ENCODE data around the gene ALG12. TPM values are rescaled to one million over a fixed set of nuclear protein-coding genes. Genes with fewer than 3 reads are reported as not detected.

The ALG12 gene
- total RNA-seq, 1 donor from 2014 or later, result 18.7 TPM

DNA sequence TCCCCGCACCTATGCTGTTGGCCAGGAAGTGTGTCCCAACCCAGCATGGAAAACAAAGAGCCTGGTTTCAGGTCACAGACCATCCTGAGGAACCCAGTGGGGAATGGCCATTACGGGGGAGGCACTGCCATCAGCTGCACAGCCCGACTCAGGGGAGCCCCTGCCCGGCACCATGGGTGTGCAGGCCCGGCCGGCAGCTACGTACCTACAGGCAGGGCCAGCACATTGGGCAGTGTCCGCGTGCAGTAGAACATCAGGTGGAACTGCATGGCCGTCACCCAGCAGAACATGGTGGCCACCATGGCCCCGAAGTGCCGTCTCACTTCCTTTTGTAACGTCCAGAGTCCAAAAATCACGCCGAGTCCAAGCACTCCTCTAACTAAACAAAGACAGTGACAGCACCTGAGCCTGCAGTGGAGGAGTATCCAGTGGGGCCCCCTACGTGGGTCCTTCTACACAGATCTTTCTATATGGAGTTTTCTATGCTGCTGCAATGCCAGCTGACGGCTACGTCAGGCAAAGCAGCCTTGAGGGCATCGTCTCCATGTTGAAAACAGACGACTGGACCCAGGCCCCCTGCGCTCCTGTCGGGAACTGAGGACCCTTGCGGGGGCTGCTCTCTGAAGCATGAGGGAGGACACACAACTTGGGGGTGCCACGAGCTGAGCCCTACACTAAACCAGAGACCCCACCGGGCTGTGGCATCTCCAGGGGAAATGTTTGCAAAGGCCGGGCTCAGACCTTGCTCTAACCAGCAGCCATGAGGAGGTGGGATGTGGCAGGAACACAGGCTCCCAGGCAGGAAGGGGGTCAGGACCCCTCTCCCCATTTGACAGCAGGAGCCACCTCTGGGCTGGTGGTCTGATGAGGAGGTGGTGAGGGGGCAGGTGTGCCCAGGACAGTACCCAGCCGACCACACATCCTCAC lies 7.7 kb downstream of the ALG12 start:
- peaks cover 18% of the 10 kb centered on the region for H3K36me3 ChIP-seq (ENCODE audit: control insufficient read depth, insufficient read depth, low read length)
- FAIRE-seq, result no peak

DNA sequence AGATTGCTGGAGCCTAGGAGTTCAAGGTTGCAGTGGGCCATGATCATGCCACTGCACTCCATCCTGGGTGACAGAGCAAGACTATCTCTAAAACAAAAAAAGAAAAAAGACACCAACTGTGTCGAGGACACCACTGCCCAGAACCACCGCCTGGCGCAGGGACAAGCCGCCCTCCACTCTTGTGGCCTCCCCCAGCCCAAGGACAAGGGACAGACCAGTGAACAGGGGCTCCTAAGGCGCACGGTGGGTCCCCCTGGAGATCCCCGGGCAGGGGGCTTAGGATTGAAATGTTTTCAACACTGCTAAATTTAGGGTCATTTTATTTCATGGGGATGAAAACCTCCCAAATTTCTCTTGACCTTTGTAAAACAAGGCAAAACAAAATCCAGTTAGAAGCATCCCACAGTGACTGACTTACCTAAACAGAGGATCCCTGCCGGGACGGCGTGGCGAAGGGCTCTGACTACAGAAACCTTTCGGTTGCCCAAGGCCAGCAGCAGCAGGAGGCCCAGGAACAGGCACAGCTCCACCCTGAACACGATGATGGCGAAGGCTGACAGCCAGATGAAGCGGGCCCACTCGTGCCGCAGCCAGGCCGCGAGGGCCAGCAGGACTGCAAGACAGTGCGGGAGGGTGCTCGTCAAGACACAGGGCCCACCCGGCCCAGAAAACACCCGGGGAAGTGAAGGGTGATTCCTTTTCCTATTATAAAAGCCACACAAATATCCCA lies 8.6 kb downstream of the ALG12 start:
- FAIRE-seq, result no peak
- no peak overlapping the region for H3K4me3 ChIP-seq (ENCODE audit: low read depth, low read length)
- TF ChIP-seq, protein P1, sequence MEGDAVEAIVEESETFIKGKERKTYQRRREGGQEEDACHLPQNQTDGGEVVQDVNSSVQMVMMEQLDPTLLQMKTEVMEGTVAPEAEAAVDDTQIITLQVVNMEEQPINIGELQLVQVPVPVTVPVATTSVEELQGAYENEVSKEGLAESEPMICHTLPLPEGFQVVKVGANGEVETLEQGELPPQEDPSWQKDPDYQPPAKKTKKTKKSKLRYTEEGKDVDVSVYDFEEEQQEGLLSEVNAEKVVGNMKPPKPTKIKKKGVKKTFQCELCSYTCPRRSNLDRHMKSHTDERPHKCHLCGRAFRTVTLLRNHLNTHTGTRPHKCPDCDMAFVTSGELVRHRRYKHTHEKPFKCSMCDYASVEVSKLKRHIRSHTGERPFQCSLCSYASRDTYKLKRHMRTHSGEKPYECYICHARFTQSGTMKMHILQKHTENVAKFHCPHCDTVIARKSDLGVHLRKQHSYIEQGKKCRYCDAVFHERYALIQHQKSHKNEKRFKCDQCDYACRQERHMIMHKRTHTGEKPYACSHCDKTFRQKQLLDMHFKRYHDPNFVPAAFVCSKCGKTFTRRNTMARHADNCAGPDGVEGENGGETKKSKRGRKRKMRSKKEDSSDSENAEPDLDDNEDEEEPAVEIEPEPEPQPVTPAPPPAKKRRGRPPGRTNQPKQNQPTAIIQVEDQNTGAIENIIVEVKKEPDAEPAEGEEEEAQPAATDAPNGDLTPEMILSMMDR (IDR thresholded peaks at IDR 0.05; ENCODE audit: insufficient read depth, low read length, severe bottlenecking), result no peak
- DNase-seq (ENCODE audit: low read depth), result no peak
- H3K36me3 ChIP-seq (ENCODE audit: control insufficient read depth, insufficient read depth, low read length), result peaks cover 18% of the 10 kb centered on the region
- H3K27me3 ChIP-seq (ENCODE audit: control insufficient read depth, insufficient read depth, low read length), result no peaks in the 10 kb centered on the region

More for the DNA sequence above, 7.7 kb downstream of the ALG12 start:
- no peak overlapping the region for H3K4me3 ChIP-seq (ENCODE audit: low read depth, low read length)
- DNase-seq (ENCODE audit: low read depth), result no peak
- H3K27me3 ChIP-seq (ENCODE audit: control insufficient read depth, insufficient read depth, low read length), result no peaks in the 10 kb centered on the region
- TF ChIP-seq, protein P1 (IDR thresholded peaks at IDR 0.05; ENCODE audit: insufficient read depth, low read length, severe bottlenecking), result no peak

DNA sequence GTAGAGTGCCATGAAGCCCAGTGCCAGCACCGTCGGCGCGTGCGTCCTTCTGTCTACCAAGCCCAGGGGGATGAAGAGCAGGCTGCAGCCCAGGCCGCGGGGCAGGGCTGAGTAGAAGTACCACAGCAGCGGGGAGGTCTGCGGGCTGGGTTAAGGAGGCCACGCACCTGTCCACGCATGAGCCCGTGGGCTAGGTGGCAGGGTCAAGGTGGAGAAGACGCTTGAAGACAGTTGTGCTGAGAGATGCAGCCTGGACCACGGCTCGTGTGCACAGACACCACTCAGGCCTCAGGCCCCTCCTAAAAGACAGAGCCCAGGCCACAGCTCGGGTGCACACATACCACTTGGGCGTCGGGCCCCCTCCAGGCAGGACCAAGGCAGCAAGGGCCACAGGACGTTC lies 10.4 kb downstream of the ALG12 start:
- peaks cover 20% of the 10 kb centered on the region for H3K36me3 ChIP-seq (ENCODE audit: control insufficient read depth, insufficient read depth, low read length)
- DNase-seq (ENCODE audit: low read depth), result no peak
- TF ChIP-seq, protein P1 (IDR thresholded peaks at IDR 0.05; ENCODE audit: insufficient read depth, low read length, severe bottlenecking), result no peak
- H3K27me3 ChIP-seq (ENCODE audit: control insufficient read depth, insufficient read depth, low read length), result no peaks in the 10 kb centered on the region
- no peak overlapping the region for H3K4me3 ChIP-seq (ENCODE audit: low read depth, low read length)
- FAIRE-seq, result no peak

DNA sequence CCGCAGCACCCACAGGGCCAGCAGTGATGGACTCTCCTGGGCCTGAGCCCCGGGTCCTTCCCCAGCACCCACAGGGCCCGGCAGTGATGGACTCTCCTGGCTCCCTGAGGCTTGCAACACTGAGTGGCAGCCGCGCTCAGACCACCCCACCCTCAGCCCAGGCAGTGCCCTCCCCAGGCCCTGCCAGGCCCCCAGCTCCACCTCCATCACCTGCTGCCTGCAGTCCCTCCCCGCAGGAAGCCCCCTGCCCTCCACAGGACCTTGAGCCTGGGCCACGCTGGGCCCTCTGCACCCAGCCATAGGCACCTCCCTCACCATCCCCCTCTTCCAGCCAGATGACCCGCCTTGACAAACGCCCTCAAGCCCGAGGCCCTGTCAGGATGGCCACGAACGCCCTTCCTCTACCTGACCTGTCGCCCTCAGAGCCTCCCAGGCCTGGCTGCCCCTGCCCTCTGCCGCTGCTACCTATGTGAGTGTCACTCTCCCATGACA lies 11.4 kb downstream of the ALG12 start:
- FAIRE-seq, result no peak
- TF ChIP-seq, protein P1 (IDR thresholded peaks at IDR 0.05; ENCODE audit: insufficient read depth, low read length, severe bottlenecking), result no peak

DNA sequence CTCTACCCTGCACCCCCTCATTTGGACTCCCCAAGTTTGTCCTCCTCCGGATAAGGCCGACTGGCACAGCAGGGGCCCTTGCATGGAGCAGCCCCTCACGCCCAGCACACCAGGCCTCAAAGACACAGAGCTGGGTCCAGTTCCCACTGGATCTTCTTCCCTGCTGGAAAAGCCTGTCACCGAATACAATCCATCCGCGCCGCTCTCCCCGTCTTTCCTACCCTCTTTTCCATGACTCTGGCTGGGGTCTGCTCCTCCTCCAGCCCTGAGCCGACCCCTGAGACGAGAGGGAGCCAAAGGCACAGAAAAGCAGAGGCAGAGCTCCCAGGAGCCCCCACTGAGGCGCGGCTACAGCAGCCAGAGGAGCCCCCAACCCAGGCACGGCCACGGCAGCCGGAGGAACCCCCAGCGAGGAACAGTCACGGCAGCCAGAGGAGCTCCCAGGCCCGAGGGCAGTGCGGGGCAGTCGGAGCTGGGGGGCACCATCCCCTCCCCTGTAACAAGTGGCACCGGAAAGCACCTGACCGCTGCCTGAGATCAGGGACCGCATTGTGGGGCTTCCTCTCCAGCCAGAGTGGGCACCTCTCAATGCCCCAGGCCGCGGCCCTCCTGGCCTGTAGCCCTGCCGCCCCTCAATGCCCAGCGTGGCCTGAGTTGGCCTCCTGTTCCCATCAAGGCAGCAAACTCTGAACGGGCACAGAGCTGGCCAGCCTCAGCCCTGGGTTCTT lies 12.0 kb downstream of the ALG12 start:
- no peak for FAIRE-seq
- Histone ChIP-seq H3K4me3 (ENCODE audit: low read depth, low read length) (no peak overlapping the region), H3K36me3 (ENCODE audit: control insufficient read depth, insufficient read depth, low read length) (peaks cover 17% of the 10 kb centered on the region), H3K27me3 (ENCODE audit: control insufficient read depth, insufficient read depth, low read length) (no peaks in the 10 kb centered on the region)
- no peak for DNase-seq (ENCODE audit: low read depth)
- TF ChIP-seq, protein P1 (IDR thresholded peaks at IDR 0.05; ENCODE audit: insufficient read depth, low read length, severe bottlenecking), result no peak

More for the DNA sequence above, 11.4 kb downstream of the ALG12 start:
- Histone ChIP-seq H3K27me3 (ENCODE audit: control insufficient read depth, insufficient read depth, low read length) (no peaks in the 10 kb centered on the region), H3K4me3 (ENCODE audit: low read depth, low read length) (no peak overlapping the region), H3K36me3 (ENCODE audit: control insufficient read depth, insufficient read depth, low read length) (peaks cover 17% of the 10 kb centered on the region)
- no peak for DNase-seq (ENCODE audit: low read depth)

Measured in bronchial epithelial cell (primary cell).